Mucosa of rectum (tissue), 2 donors: Measurements from ENCODE around the gene FOXP4.
"Not testable (repeated sequence)": the region's sequence is repeated elsewhere in the genome, so short reads cannot be mapped to it uniquely, and the experiment has no call there.

Source experiments
- H3K27ac ChIP-seq, 2 donors: one replicate each; pipeline ENCODE4 v1.7.0; 2013; ENCODE audit warnings: inconsistent platforms in 2 of 2, low read depth in 2 of 2, low read length in 2 of 2
- H3K27me3 ChIP-seq, 2 donors: one replicate each; pipeline ENCODE4 v1.7.0; 2013; ENCODE audit warnings: low read length in 2 of 2; ENCODE audit not compliant: control insufficient read depth in 2 of 2, insufficient read depth in 2 of 2
- H3K36me3 ChIP-seq, 2 donors: one replicate each; pipeline ENCODE4 v1.7.0; 2013; ENCODE audit warnings: low read length in 2 of 2; ENCODE audit not compliant: control insufficient read depth in 2 of 2, insufficient read depth in 2 of 2
- H3K4me1 ChIP-seq, 2 donors: one replicate each; pipeline ENCODE4 v1.7.0; 2013; ENCODE audit warnings: low read length in 2 of 2, mild to moderate bottlenecking in 1 of 2; ENCODE audit not compliant: control insufficient read depth in 2 of 2, insufficient read depth in 2 of 2
- H3K4me3 ChIP-seq, 2 donors: one replicate each; pipeline ENCODE4 v1.7.0; 2013; ENCODE audit warnings: low read length in 2 of 2
- H3K9ac ChIP-seq, 2 donors: one replicate each; pipeline ENCODE4 v1.7.0; 2013; ENCODE audit warnings: low read length in 2 of 2, low read depth in 1 of 2, mild to moderate bottlenecking in 1 of 2
- H3K9me3 ChIP-seq, 2 donors: one replicate each; pipeline ENCODE4 v1.7.0; 2013; ENCODE audit warnings: low read length in 2 of 2; ENCODE audit not compliant: control insufficient read depth in 2 of 2
- donor health status: healthy.
- donor health status: Normal muscosa, but diverticular disease.

Gene FOXP4

GRCh38 chr6:41605649-41606048 lies 59.5 kb downstream of the FOXP4 start:
- peaks cover 0 to 5% of the 10 kb centered on the region in 2 donors for H3K27me3 ChIP-seq
- H3K9ac ChIP-seq: no peak overlapping the region
- peaks cover 16 to 17% of the 10 kb centered on the region in 2 donors for H3K4me1 ChIP-seq
- no peak overlapping the region for H3K27ac ChIP-seq
- no peaks in the 10 kb centered on the region for H3K36me3 ChIP-seq
- no peak overlapping the region for H3K4me3 ChIP-seq
- H3K9me3 ChIP-seq: no peaks in the 10 kb centered on the region

- Histone ChIP-seq H3K9me3 (no peaks in the 10 kb centered on the region), H3K27ac (no peak overlapping the region), H3K4me1 (peaks cover 13% of the 10 kb centered on the region in 2 donors), H3K27me3 (peaks cover 0 to 5% of the 10 kb centered on the region in 2 donors), H3K36me3 (no peaks in the 10 kb centered on the region), H3K4me3 (no peak overlapping the region), H3K9ac (no peak overlapping the region)
Observed at GRCh38 chr6:41607036-41607435, 60.9 kb downstream of the FOXP4 start.

- H3K4me1 ChIP-seq: peaks cover 6% of the 10 kb centered on the region in 2 donors
- no peaks in the 10 kb centered on the region for H3K36me3 ChIP-seq
- H3K9ac ChIP-seq: no peak overlapping the region
- H3K27me3 ChIP-seq: peaks cover 0 to 5% of the 10 kb centered on the region in 2 donors
- H3K27ac ChIP-seq: no peak overlapping the region
- peaks cover 0 to 4% of the 10 kb centered on the region in 2 donors for H3K9me3 ChIP-seq
- H3K4me3 ChIP-seq: no peak overlapping the region
Observed at GRCh38 chr6:41607736-41608135, 61.6 kb downstream of the FOXP4 start.

- Histone ChIP-seq H3K27me3 (peaks cover 0 to 5% of the 10 kb centered on the region in 2 donors), H3K4me3 (no peak overlapping the region), H3K4me1 (no peaks in the 10 kb centered on the region), H3K9ac (no peak overlapping the region), H3K9me3 (peaks cover 0 to 7% of the 10 kb centered on the region in 2 donors), H3K27ac (no peak overlapping the region), H3K36me3 (no peaks in the 10 kb centered on the region)
Observed at GRCh38 chr6:41608443-41609151, 62.4 kb downstream of the FOXP4 start.

GRCh38 chr6:41614715-41615114 lies 68.5 kb downstream of the FOXP4 start:
- no peaks in the 10 kb centered on the region for H3K4me1 ChIP-seq
- H3K27ac ChIP-seq: no peak overlapping the region
- peaks cover 0 to 6% of the 10 kb centered on the region in 2 donors for H3K27me3 ChIP-seq
- no peak overlapping the region for H3K9ac ChIP-seq
- no peak overlapping the region for H3K4me3 ChIP-seq
- H3K36me3 ChIP-seq: no peaks in the 10 kb centered on the region
- H3K9me3 ChIP-seq: peaks cover 0 to 7% of the 10 kb centered on the region in 2 donors

GRCh38 chr6:41615311-41615710 lies 69.1 kb downstream of the FOXP4 start:
- no peak overlapping the region for H3K27ac ChIP-seq
- no peak overlapping the region for H3K4me3 ChIP-seq
- no peaks in the 10 kb centered on the region for H3K36me3 ChIP-seq
- no peak overlapping the region for H3K9ac ChIP-seq
- H3K9me3 ChIP-seq: peaks cover 0 to 7% of the 10 kb centered on the region in 2 donors
- H3K4me1 ChIP-seq: no peaks in the 10 kb centered on the region
- peaks cover 0 to 6% of the 10 kb centered on the region in 2 donors for H3K27me3 ChIP-seq

GRCh38 chr6:41618598-41618997 lies 72.4 kb downstream of the FOXP4 start:
- H3K27me3 ChIP-seq: peaks cover 0 to 6% of the 10 kb centered on the region in 2 donors
- no peaks in the 10 kb centered on the region for H3K9me3 ChIP-seq
- no peaks in the 10 kb centered on the region for H3K4me1 ChIP-seq
- no peak overlapping the region for H3K27ac ChIP-seq
- no peak overlapping the region for H3K9ac ChIP-seq
- H3K36me3 ChIP-seq: no peaks in the 10 kb centered on the region
- no peak overlapping the region for H3K4me3 ChIP-seq

- H3K9ac ChIP-seq, H3K27me3 ChIP-seq: not testable (repeated sequence)
Observed at GRCh38 chr6:41619193-41619592, 73.0 kb downstream of the FOXP4 start.

GRCh38 chr6:41621367-41621766 lies 75.2 kb downstream of the FOXP4 start:
- no peak overlapping the region for H3K4me3 ChIP-seq
- H3K27ac ChIP-seq: no peak overlapping the region
- peaks cover 5% of the 10 kb centered on the region in 2 donors for H3K4me1 ChIP-seq
- no peaks in the 10 kb centered on the region for H3K27me3 ChIP-seq
- H3K9me3 ChIP-seq: no peaks in the 10 kb centered on the region
- H3K36me3 ChIP-seq: no peaks in the 10 kb centered on the region
- no peak overlapping the region for H3K9ac ChIP-seq

More at GRCh38 chr6:41619193-41619592, 73.0 kb downstream of the FOXP4 start:
- H3K4me3 ChIP-seq, H3K4me1 ChIP-seq, H3K36me3 ChIP-seq, H3K9me3 ChIP-seq, H3K27ac ChIP-seq: not testable (repeated sequence)

GRCh38 chr6:41621802-41622201 lies 75.6 kb downstream of the FOXP4 start:
- Histone ChIP-seq H3K4me3 (no peak overlapping the region), H3K27me3 (no peaks in the 10 kb centered on the region), H3K4me1 (peaks cover 5% of the 10 kb centered on the region in 2 donors), H3K9me3 (no peaks in the 10 kb centered on the region), H3K36me3 (no peaks in the 10 kb centered on the region), H3K27ac (no peak overlapping the region), H3K9ac (no peak overlapping the region)
